NCI-H524 treated with DMSO at 0.1 percent for 48 hours (cell line): Measurements from ENCODE around the gene NINJ1.

ENCODE experiments used
- DNase-seq: peaks from one replicate; lab custom pipeline; 2025; lab: John Stamatoyannopoulos, UW

NINJ1 gene

GRCh38 chr9:93132287-93132927 is 1.6 kb downstream of the NINJ1 start:
- no peak for DNase-seq

DNA sequence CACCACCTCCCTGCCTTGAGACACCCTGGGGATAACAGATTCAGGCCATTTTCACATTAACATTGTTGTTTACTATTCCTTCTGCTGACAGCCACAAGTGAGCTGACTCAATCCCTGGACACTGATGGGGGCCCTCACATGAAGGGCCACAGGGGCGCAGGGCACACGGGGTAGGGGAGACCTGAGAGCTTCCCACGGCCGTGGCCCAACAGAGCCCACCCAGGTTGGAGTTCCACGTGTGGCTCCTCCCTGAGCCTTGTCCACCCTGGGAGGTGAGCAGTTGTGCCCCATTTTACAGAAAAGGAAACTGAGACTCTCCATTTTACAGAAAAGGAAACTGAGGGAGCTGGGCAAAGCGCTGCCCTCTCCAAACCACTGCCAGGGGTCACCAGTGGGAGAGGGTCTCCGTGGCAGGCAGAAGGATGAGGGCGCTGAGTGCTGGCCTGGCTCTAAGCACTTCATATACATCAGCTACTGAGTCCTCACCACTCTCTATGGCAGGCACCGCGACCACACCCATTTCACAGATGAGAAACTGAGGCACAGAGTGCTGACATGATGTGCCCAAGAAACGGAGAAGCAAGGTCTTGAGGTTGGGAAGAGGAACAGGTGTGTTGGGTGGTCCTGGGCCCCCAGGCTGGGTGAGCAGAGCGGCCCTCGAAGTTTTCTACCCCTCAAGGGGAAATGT is 2.3 kb downstream of the NINJ1 start:
- DNase-seq, result no peak

DNA sequence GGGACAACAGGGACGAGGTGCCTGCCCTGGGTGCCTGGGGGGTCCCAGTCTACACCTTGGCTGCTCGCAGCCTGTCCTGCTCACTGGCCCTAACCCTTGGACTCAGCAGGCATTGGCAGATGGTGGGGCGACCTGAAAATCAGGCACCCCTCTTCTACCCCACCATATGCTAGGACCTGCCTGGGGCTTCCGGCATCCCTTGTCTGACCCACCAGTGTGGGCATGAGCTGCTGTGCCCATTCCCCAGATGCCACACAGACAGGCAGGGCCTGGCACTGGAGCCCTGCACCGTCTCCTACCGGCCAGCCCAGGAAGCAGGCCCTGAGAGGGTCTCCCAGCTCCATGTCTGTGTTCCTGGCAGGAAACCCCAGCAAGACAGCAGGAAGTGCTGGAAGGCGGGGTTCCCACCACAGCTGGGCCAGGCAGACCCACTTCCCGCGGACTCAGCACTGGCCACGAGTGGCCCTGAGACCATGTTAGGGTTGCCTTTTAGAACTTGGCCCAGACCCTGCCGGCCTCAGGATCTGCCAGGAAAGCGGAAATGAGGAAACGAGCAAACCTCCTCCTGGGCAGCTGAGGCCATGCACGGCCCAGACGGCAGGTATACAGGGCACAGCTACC is 3.1 kb downstream of the NINJ1 start:
- no peak for DNase-seq

DNA sequence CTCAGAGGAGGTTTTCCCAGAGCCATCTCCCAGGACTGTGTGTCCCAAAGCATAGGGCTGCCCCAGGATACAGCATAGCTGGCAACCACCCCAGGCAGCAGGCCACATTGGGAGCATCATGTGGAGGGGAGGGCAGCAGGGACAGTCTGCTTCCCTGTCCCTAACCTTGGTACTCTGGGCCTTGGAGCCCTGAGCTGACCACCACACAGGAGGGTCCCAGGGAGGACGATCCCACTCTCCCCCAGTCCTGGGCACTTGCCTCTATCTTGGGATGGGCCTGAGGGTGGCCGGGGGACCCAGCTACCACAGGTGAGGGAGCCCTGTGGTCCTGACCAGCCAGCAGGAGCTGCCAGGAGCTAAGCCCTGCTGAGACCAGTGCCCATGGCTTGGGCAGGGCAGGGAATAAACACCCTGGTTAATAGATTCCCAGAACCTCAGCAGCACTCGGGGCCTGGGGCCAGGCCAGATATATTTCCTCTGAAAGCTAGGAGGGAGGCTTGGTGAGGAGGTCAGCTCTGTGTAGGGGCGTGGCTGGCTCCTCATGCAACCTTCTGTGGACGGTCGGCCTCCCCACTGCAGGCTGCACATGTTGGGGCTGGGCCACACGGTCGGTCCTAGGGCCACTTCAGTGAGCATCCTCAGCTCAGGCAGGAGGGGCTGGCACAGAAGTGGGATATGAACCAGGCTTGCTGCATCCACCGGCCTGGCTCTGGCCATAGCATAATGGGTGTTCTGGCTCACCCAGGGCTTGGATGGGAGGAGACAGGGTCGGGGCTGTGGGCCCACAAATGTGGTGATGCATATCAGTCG is 4.2 kb downstream of the NINJ1 start:
- no peak for DNase-seq

- DNase-seq, result no peak
These were observed 4.8 kb downstream of the NINJ1 start for GRCh38 chr9:93129286-93129685.

GRCh38 chr9:93128715-93129224 is 5.3 kb downstream of the NINJ1 start:
- no peak for DNase-seq

GRCh38 chr9:93128011-93128714 is 5.9 kb downstream of the NINJ1 start:
- DNase-seq, result no peak

DNA sequence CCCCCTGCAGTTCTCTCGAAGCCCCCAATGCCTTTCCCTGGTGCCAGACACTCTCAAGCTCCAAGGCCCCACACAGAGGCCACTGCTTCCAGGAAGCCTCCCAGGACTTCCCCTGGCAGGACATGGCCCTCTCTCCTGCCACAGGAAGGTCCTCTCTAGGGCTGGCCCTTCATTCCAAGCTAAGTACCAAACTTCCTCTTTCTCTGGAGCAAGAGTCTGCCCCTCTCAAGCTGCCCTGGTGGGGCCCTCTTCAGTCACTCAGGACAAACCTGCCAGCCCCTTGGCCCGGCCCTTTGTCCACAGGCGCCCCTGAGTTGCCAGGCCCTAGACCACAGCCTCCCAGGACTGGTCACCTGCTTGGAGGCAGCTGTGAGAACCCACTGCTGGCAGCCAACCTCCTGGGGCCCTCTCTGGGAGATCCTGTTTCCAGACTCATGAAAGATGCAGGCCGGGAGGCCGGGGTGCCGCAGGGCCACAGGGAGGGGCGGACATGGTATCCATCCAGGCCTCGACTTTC is 6.6 kb downstream of the NINJ1 start:
- DNase-seq, result no peak

DNA sequence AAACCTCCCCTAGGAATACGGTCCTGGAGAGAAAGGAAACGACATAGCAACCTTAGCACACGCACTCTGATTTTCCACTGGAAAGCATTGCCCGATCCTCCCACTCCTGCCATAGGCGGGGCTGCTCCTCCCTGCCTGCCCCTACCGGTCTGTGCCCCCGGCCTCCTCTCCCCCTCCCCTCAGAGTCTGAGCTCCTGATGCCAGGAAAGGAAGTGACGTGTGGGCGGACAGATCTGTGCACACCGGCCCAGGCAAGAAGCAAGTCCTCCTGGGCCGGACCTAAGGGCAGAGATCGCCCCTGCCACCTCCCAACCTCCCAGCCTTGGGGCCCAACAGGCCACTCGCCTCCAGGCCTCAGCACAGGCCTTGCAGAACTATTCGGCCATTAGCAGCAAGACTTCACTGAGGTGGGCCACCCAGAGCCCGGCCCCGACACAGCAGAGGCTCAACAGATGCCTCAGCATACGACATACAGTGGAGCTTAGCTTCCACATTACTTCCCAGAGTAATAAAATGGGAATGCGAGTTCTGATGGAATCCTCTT is 7.2 kb downstream of the NINJ1 start:
- DNase-seq, result no peak

GRCh38 chr9:93126151-93126781 is 7.8 kb downstream of the NINJ1 start:
- no peak for DNase-seq

DNA sequence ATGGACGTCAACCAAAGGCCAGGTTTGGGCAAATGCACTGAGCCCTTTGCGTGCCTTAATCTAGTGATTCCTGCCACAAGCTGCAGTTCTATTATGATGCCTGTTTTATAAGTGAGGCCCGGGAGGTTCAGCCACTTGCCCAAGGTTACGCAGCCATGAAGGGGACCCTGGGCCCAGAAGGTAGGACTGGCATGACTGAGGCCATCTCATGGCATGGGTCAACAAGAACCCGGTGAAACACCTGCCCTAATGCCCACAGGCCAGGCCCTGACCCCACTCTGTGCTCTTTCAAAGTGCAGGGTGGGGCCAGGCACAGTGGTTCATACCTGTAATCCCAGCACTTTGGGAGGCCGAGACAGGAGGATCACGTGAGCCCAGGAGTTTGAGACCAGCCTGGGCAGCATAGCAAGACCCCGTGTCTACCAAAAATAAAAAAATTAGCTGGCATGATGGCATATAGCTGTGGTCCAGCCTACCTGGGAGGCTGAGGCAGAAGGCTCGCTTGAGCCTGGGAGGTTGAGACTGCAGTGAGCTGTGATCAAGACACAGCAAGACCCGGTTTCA is 8.6 kb downstream of the NINJ1 start:
- no peak for DNase-seq

DNA sequence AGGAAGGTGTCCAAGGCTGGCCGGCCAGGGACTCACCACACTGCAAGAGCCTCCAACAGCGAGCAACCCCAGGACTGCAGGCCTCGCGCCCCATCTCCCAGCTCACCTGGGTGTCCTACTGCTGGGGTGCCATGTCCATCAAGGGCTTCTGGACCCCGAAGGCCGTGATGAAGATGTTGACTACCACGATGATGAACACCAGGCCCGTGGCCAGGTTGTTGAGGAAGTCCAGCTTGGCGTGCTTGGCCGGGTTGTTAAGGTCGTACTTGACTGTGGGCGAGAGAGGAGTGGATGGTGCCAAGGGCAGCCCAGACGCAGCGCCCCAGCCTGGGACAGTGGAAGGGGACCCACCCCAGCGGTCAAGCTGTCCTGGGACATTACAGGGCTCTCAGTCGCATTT is 9.3 kb downstream of the NINJ1 start:
- no peak for DNase-seq

DNA sequence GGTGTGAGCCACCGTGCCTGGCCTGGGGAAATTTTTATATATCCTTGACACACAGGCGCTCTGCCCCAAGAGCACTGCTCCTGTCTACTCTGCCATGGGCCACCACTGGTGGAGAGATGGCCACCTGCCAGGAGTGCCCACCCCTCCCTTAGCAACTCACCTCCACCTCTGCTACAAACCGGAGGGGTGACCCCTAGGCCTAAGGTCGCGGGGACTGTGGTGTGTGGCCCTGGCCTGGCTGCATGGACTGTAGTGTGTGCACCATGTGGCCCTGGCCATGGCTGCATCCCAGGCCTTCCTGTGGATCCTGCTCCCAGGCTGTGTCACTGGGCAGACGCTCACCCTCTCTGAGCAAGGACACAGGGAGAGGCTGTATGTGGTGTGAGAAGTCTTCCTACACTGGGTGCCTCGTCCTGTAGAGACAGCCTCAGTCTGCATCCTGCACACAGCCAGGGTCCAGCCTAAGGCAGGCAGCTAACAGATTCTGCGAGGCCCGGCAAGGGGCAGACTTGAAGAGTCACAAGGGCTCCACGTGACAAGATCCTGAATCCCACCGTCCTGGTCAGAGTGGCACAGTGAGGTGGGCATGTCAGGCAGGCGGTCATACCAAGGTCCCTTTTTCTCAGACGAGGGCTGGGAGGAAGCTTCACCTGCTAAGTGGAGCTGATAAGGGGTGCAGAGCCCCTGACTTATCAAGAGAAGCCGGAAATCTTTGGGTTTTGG is 10.3 kb downstream of the NINJ1 start:
- no peak for DNase-seq

DNA sequence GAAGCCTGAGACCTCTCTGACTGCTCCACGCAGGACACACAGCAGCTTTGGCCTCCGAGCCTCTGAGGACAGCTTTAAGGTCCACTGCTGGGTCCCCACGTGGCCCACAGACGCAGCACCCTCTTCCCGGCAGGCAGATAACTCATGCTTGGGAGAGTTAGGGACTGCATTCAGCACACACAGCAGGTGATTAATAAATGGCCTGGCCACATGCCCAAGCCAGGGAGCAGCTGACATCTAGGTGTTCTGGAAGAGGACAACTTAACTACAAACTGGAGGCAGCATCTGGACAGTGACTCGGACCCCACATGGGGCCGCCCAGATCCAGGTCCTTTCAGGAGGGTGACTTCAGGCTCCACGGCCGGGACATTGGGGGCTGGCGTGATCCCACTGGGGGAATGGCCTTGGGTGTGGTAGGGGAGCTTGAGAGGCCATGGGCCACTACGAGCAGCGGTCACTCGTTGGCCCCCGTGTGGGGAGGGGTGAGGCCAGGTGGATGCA is 11.3 kb downstream of the NINJ1 start:
- DNase-seq, result no peak

DNA sequence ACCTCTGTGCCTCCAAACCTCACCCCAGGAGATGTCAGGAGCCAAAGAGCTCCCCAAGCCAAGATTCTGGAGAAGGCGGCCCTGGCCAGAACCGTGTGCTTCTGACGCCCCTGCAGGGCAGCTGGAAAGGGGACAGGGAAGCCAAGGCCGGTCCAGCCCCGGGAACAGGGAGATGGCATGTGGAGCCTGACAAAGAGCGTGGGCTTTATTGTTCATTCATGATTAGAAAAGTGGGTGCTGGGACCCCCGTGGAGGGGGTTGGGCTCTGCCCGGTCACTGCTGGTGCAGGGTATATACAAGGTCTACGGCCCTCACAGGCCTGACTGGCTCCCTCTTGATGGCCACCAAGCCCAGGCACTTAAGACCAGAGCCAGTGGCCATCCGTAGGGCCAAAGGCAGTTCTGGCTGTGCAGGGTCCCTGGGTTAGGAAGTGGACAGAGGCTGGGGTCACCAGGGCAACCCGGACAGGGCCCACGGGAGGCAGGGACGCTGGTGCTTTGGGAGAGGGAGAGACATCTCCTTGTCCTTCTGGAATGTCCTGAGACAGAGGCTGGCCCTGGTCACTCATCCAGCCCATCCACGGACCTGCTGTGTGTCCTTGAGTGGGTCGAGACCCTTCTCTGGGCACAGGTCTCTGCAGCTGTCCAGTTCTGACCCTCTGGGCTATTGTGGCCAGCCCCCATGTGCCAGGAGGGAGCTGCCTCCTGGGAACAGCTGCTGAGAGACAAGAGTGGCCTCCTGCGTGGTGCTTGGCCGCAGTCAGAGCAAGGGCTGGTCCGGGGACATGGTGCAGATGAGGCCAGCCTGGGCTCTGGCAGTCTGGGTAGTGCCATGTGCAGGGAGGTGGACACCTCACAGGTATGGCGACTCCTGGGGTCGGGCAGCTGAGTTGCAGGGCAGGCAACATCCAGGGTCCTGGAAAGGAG is 12.5 kb downstream of the NINJ1 start:
- DNase-seq, result no peak

- no peak for DNase-seq
These were observed 13.2 kb downstream of the NINJ1 start for GRCh38 chr9:93120846-93121315.

DNA sequence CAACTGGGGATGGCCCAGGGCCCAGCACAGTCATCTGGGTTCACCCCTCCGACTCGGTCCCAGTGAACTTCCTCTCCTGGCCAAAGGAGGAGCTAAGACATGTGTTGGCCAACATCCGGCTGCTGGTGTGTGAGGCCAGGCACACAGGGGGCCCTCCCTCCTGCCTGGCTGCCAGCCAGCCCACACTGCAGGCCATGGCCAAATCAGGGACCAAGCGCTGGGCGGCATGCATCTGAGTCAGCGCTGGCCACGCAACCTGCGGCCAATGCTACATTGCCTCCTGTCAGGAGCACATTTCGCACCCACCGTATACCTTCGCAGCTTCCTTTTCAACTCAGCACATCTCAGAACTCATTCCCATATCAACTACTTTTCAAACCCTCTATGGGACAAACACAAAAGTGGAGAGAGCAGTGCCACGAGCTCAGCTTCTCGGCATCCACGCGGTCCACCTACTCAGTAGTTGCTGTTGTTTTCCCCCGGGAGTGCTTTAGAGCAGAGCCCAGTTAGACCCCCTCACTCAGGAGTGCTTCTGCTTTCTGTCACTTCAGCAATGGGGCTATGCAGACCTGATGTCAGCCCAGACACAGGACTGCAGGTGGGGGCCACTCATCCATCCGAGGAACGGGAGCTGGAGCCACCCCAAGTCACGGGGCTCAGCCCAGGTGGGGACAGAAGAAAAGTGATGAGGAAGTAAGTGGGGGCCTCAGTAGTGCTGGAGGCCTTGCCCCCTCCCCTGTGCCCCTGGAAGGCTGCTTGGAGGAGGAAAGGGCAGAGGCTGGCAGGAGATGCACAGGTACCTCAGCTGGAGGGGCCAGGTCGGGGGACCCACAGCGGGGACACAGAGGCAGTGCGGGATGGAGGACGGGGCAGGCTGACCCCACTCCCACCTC is 13.9 kb downstream of the NINJ1 start:
- no peak for DNase-seq

GRCh38 chr9:93119703-93119952 is 14.4 kb downstream of the NINJ1 start:
- DNase-seq, result no peak
